T-helper 2 cell treated with Interferon-gamma antibody and Interleukin-4, amounts not matched to agents 5 μg/mL and 100 μg/mL, for 36 hours (primary cell): Measurements from ENCODE around the gene GRM4.

Experiments
- DNase-seq: peaks from one replicate; pipeline ENCODE4 v3.0.0; 2021; ENCODE audit warnings: low spot score
- H3K27ac Mint-ChIP-seq: one replicate; pipeline ENCODE4 v1.8.0; 2021; ENCODE audit warnings: mild to moderate bottlenecking, mixed read lengths
- H3K27me3 Mint-ChIP-seq: one replicate; pipeline ENCODE4 v1.8.0; 2021; ENCODE audit warnings: low read depth, mixed read lengths
- H3K36me3 Mint-ChIP-seq: one replicate; pipeline ENCODE4 v1.8.0; 2021; ENCODE audit warnings: low read depth, mixed read lengths
- H3K4me1 Mint-ChIP-seq: one replicate; pipeline ENCODE4 v1.8.0; 2021; ENCODE audit warnings: low read depth, mixed read lengths
- H3K4me3 Mint-ChIP-seq: one replicate; pipeline ENCODE4 v1.8.0; 2022; ENCODE audit warnings: mild to moderate bottlenecking, moderate library complexity, mixed read lengths
- H3K9me3 Mint-ChIP-seq: one replicate; pipeline ENCODE4 v1.8.0; 2021; ENCODE audit warnings: mixed read lengths

The GRM4 gene

GRCh38 chr6:34067814-34068213, 78.1 kb downstream of the GRM4 start:
- Mint-ChIP-seq H3K4me1 (no peaks in the 10 kb centered on the region), H3K27ac (no peak overlapping the region), H3K36me3 (no peaks in the 10 kb centered on the region), H3K9me3 (no peaks in the 10 kb centered on the region), H3K4me3 (no peak overlapping the region), H3K27me3 (no peaks in the 10 kb centered on the region)
- no peak for DNase-seq

GRCh38 chr6:34066772-34067770, 78.8 kb downstream of the GRM4 start:
- Mint-ChIP-seq H3K27ac (no peak overlapping the region), H3K9me3 (no peaks in the 10 kb centered on the region), H3K27me3 (no peaks in the 10 kb centered on the region), H3K4me1 (no peaks in the 10 kb centered on the region), H3K36me3 (no peaks in the 10 kb centered on the region), H3K4me3 (no peak overlapping the region)
- DNase-seq, result no peak

GRCh38 chr6:34066218-34066571, 79.7 kb downstream of the GRM4 start:
- no peaks in the 10 kb centered on the region for H3K36me3 Mint-ChIP-seq
- no peak for DNase-seq
- H3K4me1 Mint-ChIP-seq, result no peaks in the 10 kb centered on the region
- H3K27me3 Mint-ChIP-seq, result no peaks in the 10 kb centered on the region
- H3K4me3 Mint-ChIP-seq, result no peak overlapping the region
- no peak overlapping the region for H3K27ac Mint-ChIP-seq
- H3K9me3 Mint-ChIP-seq, result no peaks in the 10 kb centered on the region

DNA sequence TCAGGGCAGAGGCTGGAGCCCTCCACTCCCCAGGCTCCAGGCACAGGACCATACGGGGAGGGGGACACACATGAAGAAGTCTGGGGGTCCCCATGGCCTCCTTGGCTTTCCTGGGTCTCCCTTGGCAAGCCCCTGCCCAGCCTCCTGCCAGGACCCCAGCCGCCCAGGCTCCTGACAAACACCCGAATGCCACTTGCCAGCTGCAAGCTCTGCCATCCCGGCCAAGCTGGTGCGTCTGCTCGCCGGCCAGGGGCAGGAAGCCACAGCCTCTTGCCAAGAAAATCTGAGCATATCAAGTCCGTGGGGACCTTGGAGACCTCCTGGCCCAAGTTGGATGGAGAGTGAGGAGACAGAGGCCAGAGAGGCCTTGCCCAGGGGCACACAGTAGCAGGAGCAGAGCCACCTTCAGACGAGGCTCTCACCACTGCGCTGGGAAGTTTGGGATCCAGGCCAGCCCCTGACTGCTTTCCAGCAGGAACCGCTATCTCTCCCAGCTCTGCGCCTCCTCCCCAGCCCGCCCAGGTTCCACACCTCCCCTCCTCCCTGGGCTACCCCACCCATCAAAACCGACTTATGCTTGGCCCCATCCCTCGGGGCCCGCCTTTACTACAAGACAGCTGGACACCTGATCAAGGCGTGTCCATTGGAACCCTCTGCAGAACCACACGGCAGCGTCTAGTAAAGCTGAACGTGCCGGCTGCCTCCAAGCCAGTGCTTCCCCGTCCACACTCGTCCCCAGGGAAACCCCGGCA, 80.2 kb downstream of the GRM4 start:
- no peaks in the 10 kb centered on the region for H3K27me3 Mint-ChIP-seq
- no peak overlapping the region for H3K27ac Mint-ChIP-seq
- H3K36me3 Mint-ChIP-seq, result no peaks in the 10 kb centered on the region
- H3K4me1 Mint-ChIP-seq, result no peaks in the 10 kb centered on the region
- DNase-seq, result no peak
- H3K9me3 Mint-ChIP-seq, result no peaks in the 10 kb centered on the region
- no peak overlapping the region for H3K4me3 Mint-ChIP-seq

DNA sequence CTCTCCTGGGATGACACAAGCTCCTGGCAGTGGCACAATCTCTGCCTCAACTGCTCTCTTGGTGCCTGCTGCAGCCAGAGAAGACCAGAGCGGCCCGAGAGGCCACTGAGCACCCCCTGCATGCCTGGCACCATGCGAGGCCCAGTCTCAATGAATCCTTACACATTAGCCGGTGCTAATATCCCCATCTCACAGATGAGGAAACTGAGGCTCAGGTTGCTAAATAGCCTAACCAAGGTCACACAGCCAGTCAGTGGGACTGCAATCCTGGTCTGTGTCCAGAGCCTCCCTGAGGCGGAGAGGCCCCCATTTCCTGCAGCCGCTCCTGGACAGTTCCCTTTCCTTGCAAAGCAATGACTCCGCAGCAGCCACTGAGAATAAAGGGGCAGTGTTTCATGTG, 81.2 kb downstream of the GRM4 start:
- Mint-ChIP-seq H3K27ac (no peak overlapping the region), H3K9me3 (no peaks in the 10 kb centered on the region), H3K36me3 (no peaks in the 10 kb centered on the region), H3K4me1 (no peaks in the 10 kb centered on the region), H3K27me3 (no peaks in the 10 kb centered on the region), H3K4me3 (no peak overlapping the region)
- no peak for DNase-seq

DNA sequence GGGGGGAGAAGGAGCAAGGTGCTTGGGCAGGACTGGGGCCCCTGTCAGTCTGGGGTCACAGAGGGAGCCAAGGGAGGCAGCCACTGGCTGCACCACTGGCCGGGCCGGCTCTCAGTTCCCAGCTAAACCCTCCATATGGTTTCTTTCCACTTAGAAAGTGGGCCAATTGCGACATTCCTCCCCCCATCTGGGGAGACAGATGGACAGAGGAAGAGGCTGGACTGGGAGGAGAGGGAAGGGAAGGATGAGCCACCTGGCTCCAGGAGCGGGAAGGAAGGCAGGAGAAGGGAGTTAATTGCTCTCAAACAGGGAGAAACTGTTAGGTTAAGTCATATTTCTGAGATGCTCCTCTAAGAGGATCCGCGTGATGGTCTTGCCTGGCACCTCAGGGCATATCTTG, 82.2 kb downstream of the GRM4 start:
- H3K4me1 Mint-ChIP-seq, result no peaks in the 10 kb centered on the region
- DNase-seq, result no peak
- H3K4me3 Mint-ChIP-seq, result no peak overlapping the region
- no peaks in the 10 kb centered on the region for H3K9me3 Mint-ChIP-seq
- no peaks in the 10 kb centered on the region for H3K36me3 Mint-ChIP-seq
- no peaks in the 10 kb centered on the region for H3K27me3 Mint-ChIP-seq
- H3K27ac Mint-ChIP-seq, result no peak overlapping the region

DNA sequence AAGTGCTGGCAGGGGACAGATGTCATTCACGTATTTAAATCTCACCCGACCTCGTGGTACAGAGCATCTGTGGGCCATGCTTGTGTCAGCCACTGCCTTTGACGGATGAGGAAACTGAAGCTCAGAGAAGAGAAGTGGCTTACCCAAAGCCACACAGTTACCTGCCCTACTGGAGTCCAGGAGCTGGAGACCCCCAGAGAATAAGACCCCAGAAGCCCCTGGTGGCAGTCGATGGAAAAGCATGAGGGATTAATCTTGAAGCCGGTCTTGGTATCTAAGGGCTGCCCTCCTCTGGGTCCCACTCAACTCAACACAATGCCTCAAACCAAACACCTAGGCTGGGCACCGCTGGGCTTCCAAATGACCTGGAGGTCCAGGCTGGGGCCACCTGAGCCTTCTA, 83.1 kb downstream of the GRM4 start:
- no peak overlapping the region for H3K4me3 Mint-ChIP-seq
- H3K36me3 Mint-ChIP-seq, result no peaks in the 10 kb centered on the region
- DNase-seq, result no peak
- no peaks in the 10 kb centered on the region for H3K4me1 Mint-ChIP-seq
- no peaks in the 10 kb centered on the region for H3K9me3 Mint-ChIP-seq
- no peak overlapping the region for H3K27ac Mint-ChIP-seq
- H3K27me3 Mint-ChIP-seq, result no peaks in the 10 kb centered on the region

- Mint-ChIP-seq H3K36me3 (no peaks in the 10 kb centered on the region), H3K4me3 (no peak overlapping the region), H3K4me1 (no peaks in the 10 kb centered on the region), H3K27ac (no peak overlapping the region), H3K27me3 (no peaks in the 10 kb centered on the region), H3K9me3 (no peaks in the 10 kb centered on the region)
- DNase-seq, result no peak
These were observed 83.7 kb downstream of the GRM4 start for GRCh38 chr6:34062156-34062555.

- Mint-ChIP-seq H3K9me3 (no peaks in the 10 kb centered on the region), H3K36me3 (no peaks in the 10 kb centered on the region)
These were observed 84.5 kb downstream of the GRM4 start for GRCh38 chr6:34061348-34061747.

DNA sequence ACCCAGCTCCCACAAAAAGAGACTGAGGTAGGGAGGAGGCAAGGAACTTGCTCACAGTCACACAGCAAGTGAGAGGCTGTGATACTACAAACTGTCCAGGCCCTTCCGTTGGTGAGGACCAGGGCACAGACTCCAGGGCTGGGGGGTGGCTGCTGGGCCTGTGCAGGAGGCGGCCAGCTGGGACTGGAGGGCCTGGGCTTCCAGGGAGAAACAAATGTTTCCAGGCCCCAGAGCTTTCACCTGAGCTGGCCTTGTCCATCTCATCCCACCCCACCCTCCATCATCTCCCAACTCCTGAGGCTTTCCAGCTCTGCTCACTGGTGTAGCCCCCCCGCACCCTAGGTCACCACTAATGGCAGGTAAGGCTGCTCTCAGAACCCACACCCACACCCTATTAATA, 86.0 kb downstream of the GRM4 start:
- Mint-ChIP-seq H3K9me3 (no peaks in the 10 kb centered on the region), H3K4me1 (no peaks in the 10 kb centered on the region), H3K4me3 (no peak overlapping the region), H3K36me3 (no peaks in the 10 kb centered on the region), H3K27ac (no peak overlapping the region), H3K27me3 (no peaks in the 10 kb centered on the region)
- DNase-seq, result no peak

More at GRCh38 chr6:34061348-34061747, 84.5 kb downstream of the GRM4 start:
- no peaks in the 10 kb centered on the region for H3K4me1 Mint-ChIP-seq
- H3K4me3 Mint-ChIP-seq, result no peak overlapping the region
- H3K27me3 Mint-ChIP-seq, result no peaks in the 10 kb centered on the region
- DNase-seq, result no peak
- H3K27ac Mint-ChIP-seq, result no peak overlapping the region

- no peak overlapping the region for H3K27ac Mint-ChIP-seq
- no peak for DNase-seq
- H3K9me3 Mint-ChIP-seq, result no peaks in the 10 kb centered on the region
- H3K4me3 Mint-ChIP-seq, result no peak overlapping the region
- H3K4me1 Mint-ChIP-seq, result no peaks in the 10 kb centered on the region
- no peaks in the 10 kb centered on the region for H3K36me3 Mint-ChIP-seq
- H3K27me3 Mint-ChIP-seq, result no peaks in the 10 kb centered on the region
These were observed 86.7 kb downstream of the GRM4 start for GRCh38 chr6:34059136-34059731.

DNA sequence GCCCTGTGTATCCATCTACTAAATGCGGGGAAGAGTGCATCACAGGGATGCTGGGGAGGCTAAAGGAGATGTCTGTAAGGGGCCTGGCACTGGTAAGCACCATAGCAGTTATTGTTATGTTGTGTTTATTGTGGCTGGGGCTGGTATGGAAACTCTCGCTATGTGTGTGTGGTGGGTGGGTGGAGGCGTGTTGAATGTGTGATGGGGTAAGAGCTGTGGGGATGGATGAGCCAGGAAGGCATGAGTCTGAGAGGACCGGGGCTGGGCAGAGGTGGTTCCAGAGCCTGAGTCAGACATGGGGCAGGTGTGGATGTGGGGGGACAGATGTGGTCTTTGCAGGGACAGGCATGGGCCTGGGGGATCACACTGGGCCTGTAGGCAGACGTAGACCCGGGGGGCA, 88.1 kb downstream of the GRM4 start:
- no peak overlapping the region for H3K4me3 Mint-ChIP-seq
- H3K27ac Mint-ChIP-seq, result no peak overlapping the region
- no peaks in the 10 kb centered on the region for H3K4me1 Mint-ChIP-seq
- no peaks in the 10 kb centered on the region for H3K36me3 Mint-ChIP-seq
- DNase-seq, result no peak
- no peaks in the 10 kb centered on the region for H3K9me3 Mint-ChIP-seq
- H3K27me3 Mint-ChIP-seq, result no peaks in the 10 kb centered on the region

- Mint-ChIP-seq H3K4me3 (no peak overlapping the region), H3K27me3 (no peaks in the 10 kb centered on the region)
These were observed 88.7 kb downstream of the GRM4 start for GRCh38 chr6:34057191-34057590.

More at GRCh38 chr6:34057191-34057590, 88.7 kb downstream of the GRM4 start:
- Mint-ChIP-seq H3K4me1 (no peaks in the 10 kb centered on the region), H3K36me3 (no peaks in the 10 kb centered on the region), H3K27ac (no peak overlapping the region), H3K9me3 (no peaks in the 10 kb centered on the region)
- no peak for DNase-seq
